CD4-positive, alpha-beta T cell treated with Interleukin-15 for 1 hour (primary cell): ENCODE results near the gene ANGPTL4.
A peak's percentile ranks its signal among the peaks of the same experiment; 100 is the strongest.
"Not testable (repeated sequence)": the region's sequence is repeated elsewhere in the genome, so short reads cannot be mapped to it uniquely, and the experiment has no call there.

Source experiments
- DNase-seq: peaks from one replicate; pipeline ENCODE4 v3.0.0-alpha.2; 2020

ANGPTL4 gene

GRCh38 chr19:8366121-8366581 is 2.2 kb downstream of the ANGPTL4 start:
- no peak for DNase-seq

- DNase-seq: no peak
Measured at GRCh38 chr19:8366961-8367326, 3.0 kb downstream of the ANGPTL4 start.

- DNase-seq: no peak
Measured at GRCh38 chr19:8367327-8368001, 3.5 kb downstream of the ANGPTL4 start.

DNA sequence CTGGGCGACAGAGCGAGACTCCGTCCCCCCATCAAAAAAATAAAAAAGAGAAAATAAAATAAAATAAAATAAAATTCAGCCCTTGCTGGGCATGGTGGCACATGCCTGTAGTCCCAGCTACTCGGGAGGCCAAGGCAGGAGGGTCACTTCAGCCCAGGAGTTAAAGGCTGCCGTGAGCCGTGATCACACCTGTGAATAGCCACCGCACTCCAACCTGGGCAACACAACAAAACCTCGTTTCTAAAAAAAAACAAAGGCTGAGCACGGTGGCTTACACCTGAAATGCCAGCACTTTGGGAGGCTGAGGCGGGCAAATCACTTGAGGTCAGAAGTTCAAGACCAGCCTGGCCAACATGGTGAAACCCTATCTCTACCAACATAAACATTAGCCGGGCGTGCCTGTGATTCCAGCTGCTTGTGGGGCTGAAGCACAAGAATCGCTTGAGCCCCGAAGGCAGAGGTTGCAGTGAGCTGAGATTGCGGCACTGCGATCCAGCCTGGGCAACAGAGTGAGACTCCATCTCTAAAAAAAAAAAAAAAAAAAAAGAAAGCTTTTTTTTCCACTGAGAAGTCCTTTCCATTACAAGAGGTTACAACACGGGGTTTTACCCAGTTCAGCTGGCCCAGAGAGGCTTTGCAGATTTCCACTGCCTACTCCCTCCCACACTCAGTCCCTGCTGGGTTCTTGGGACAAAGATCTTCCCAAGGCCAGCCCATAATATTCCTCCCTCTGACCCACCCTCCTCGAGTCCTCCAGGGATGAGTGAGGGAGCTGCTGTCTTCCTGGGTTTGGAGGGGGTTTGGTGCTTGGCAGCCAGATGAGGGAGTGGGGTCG is 6.4 kb downstream of the ANGPTL4 start:
- DNase-seq: no peak

DNA sequence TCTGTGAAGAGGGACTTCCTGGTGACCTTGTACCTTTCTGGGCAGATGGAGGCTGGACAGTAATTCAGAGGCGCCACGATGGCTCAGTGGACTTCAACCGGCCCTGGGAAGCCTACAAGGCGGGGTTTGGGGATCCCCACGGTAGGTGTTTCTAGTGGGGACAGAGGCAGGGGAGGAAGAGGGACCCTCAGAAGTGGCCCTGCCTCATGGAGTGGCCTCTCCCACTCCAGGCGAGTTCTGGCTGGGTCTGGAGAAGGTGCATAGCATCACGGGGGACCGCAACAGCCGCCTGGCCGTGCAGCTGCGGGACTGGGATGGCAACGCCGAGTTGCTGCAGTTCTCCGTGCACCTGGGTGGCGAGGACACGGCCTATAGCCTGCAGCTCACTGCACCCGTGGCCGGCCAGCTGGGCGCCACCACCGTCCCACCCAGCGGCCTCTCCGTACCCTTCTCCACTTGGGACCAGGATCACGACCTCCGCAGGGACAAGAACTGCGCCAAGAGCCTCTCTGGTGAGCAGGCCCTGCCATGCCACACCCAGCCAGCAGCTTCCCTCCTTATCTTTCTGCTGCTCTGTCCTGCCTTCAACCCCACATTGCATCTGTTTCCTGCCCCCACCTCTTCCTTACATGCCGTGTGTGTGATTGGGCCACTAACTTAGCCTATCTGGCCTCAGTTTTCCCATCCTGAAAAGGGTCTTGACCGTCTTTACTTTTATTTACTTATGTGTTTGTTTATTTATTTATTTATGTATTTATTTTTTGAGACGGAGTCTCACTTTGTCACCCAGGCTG is 7.3 kb downstream of the ANGPTL4 start:
- no peak for DNase-seq

DNA sequence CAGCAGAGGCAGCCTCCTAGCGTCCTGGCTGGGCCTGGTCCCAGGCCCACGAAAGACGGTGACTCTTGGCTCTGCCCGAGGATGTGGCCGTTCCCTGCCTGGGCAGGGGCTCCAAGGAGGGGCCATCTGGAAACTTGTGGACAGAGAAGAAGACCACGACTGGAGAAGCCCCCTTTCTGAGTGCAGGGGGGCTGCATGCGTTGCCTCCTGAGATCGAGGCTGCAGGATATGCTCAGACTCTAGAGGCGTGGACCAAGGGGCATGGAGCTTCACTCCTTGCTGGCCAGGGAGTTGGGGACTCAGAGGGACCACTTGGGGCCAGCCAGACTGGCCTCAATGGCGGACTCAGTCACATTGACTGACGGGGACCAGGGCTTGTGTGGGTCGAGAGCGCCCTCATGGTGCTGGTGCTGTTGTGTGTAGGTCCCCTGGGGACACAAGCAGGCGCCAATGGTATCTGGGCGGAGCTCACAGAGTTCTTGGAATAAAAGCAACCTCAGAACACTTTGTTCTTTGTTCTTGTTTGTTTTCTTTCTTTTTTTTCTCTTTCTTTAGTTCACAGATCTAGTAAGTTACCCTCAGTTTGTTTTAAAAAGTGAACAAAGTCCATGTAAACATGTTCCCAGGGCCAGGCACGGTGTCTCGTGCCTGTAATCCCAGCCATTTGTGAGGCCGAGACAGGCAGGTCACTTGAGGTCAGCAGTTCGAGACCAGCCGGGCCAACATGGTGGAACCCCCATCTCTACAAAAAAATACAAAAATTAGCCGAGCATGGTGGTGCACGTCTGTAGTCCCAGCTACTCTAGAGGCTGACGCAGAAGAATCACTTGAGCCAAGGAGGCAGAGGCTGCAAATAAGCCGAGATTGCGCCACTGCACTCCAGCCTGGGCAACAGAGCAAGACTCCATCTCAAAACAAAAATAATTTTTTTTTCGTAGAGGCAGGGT is 10.2 kb downstream of the ANGPTL4 start:
- no peak for DNase-seq

DNA sequence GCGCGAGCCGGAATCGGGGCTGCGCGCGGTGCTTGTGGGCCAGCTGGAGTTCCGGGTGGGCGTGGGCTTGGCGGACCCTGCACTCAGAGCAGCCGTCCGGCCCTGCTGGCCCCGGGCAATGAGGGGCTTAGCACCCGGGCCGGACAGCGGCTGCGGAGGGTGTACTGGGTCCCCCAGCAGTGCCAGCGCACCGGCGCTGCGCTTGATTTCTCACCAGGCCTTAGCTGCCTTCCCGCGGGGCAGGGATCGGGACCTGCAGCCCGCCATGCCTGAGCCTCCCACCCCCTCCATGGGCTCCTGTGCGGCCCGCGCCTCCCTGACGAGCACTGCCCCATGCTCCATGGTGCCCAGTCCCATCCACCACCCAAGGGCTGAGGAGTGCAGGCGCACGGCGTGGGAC is 11.8 kb downstream of the ANGPTL4 start:
- not testable (repeated sequence) for DNase-seq

GRCh38 chr19:8376373-8376974 is 12.5 kb downstream of the ANGPTL4 start:
- not testable (repeated sequence) for DNase-seq

DNA sequence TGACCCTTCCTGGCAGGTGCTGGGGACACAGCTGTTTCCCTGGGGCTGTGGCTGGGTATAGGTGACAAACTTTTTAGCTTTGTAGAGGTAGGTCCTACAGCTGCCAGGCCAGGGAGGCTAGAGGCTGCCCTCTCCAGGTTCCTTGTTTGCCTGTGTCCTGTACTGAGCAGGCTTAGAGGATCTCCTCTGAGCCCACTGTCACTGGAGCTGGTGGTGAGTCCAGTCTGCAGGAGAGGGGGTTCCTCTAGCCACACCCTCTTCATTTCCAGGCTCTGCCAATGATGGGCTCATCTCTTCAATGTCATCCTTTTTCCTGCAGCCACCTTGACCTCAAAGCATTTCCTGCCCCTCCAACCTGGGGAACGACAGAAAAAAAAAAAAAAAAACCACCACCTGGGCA is 13.6 kb downstream of the ANGPTL4 start:
- no peak for DNase-seq

DNA sequence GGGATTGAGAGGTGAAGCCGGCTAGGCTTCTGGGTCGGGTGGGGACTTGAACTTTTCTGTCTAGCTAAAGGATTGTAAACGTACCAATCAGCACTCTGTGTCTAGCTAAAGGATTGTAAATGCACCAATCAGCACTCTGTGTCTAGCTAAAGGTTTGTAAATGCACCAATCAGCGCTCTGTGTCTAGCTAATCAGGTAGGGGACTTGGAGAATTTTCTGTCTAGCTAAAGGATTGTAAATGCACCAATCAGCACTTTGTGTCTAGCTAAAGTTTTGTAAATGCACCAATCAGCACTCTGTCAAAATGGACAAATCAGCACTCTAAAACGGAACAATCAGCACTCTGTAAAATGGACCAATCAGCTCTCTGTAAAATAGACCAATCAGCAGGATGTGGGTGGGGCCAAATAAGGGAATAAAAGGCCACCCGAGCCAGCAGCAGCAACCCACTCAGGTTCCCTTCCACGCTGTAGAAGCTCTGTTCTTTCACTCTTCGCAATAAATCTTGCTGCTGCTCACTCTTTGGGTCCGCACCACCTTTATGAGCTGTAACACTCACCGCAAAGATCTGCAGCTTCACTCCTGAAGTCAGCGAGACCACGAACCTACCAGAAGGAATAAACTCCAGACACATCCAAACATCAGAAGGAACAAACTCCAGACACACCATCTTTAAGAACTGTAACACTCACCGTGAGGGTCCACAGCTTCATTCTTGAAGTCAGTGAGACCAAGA is 15.4 kb downstream of the ANGPTL4 start:
- not testable (repeated sequence) for DNase-seq

DNA sequence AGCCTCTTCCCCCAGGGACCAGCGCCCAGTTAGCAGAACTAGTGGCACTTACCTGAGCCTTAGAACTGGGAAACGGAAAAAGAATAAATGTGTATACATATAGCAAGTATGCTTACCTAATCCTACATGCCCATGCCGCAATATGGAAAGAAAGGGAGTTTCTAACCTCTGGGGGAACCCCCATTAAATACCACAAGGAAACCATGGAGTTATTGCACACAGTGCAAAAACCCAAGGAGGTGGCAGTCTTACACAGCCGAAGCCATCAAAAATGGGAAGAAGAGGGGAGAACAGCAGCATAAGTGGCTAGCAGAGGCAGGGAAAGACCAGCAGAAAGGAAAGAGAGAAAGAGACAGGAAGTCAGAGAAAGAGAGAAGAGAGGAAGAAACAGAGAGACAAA is 20.6 kb downstream of the ANGPTL4 start:
- not testable (repeated sequence) for DNase-seq

DNA sequence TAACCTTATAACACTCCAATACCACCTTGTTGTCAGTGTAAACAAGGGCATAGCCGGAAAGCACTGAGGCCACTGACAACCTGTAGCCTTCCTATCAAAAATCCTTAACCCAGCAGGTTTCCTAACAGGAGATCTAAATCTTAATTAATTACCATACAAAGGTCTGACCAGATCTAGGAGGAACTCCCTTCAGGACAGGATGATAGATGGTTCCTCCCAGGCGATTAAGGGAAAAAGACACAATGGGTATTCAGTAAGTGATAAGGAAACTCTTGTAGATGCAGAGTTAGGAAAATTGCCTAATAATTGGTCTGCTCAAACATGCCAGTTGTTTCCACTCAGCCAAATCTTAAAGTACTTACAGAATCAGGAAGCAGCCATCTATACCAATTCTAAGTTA is 21.1 kb downstream of the ANGPTL4 start:
- not testable (repeated sequence) for DNase-seq

DNA sequence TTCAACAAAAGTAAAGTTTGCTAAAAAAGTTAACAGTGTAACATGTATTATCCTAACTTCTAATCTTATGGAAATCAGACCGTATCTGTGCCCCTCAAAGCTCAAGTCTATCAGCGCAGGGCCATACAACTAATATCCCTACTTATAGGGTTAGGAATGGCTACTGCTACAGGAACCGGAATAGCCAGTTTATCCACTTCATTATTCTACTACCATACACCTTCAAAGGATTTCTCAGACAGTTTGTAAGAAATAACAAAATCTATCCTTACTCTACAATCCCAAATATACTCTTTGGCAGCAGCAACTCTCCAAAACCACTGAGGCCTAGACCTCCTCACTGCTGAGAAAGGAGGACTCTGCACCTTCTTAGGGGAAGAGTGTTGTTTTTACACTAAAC is 21.6 kb downstream of the ANGPTL4 start:
- not testable (repeated sequence) for DNase-seq

GRCh38 chr19:8386419-8386818 is 22.5 kb downstream of the ANGPTL4 start:
- not testable (repeated sequence) for DNase-seq

DNA sequence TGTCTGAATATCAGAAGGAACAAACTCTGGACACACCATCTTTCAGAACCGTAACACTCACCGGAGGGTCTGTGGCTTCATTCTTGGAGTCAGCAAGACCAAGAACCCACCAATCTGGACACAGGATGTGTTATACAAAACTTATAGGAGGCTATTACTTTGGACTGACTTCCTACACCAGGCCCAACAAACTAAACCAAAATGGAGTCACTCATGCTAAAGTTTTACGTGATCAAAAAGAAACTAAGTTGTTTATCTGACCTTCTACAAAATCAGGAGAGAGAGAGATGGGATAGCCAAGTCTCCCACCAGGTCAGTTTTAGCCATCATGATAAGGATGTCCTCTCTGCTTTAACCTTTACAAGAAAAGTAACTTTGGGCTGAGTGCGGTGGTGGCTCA is 23.0 kb downstream of the ANGPTL4 start:
- DNase-seq: no peak

DNA sequence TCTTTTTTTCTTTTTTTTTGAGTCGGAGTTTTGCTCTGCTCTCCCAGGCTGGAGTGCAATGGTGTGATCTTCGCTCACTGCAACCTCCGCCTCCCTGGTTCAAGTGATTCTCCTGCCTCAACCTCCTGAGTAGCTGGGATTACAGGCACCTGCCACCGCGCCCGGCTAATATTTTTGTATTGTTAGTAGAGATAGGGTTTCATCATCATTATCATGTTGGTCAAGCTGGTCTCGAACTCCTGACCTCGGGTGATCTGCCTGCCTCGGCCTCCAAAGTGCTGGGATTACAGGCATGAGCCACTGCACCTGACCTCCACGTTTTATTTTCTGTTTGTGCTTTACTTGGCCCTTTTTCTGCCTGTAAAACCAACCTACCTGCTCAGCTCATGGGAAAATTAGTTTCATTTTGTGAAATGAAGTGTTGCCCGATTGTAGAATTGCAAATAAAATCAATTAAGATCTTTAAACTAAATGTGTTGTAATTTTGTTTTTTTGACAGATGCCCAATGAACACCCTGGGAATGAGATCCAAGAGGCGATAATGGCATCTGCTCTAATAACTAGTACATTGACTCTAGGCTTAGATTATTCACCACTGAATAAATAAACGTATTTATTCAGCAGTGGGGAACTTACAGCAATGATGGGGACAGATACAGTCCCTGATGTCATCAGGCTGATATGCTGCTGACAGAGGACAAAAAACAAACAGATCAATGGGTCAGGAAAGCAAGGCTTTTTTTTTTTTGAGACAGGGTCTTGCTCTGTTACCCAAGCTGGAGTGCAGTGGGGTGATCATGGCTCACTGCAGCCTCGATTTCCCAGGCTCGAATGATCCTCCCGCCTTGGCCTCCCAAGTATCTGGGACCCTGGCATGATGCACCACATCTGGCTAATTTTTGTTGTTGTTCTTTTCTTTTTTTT is 24.0 kb downstream of the ANGPTL4 start:
- no peak for DNase-seq

DNA sequence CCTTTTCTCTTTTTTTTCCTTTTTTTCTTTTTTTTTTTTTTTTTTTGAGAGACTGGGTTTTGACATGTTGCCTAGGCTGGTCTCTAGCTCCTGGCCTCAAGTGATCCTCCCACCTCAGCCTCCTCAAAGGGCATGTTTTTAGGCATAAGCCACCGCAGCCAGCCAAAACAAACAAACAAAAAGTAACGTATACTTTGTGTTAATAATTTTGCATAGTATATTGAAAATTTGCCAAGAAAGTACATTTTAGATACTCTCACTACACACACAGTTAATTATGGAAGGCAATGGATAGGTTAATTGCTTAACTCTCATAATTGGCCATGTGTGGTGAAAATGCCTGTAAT is 24.6 kb downstream of the ANGPTL4 start:
- DNase-seq: no peak

GRCh38 chr19:8389891-8390616 is 26.1 kb downstream of the ANGPTL4 start, which contains the start of gene RAB11B:
Gene RAB11B (plus strand): TSS chr19:8390360. CDS start chr19:8390417, 57 bp downstream.
- DNase-seq: peak; percentile 100

- DNase-seq: peak; percentile 91
Measured at GRCh38 chr19:8390617-8390981, 26.6 kb downstream of the ANGPTL4 start.
